Suppressor macrophage (primary cell): ENCODE data around the gene COL5A1.

Experiments used
- DNase-seq, 4 experiments: peaks; one replicate each; pipeline ENCODE4 v3.0.0-alpha.2; 2020 to 2022

The COL5A1 gene

GRCh38 chr9:134885001-134885678 is 243.5 kb downstream of the COL5A1 start:
- DNase-seq = no peak

- no peak for DNase-seq
These were observed 244.2 kb downstream of the COL5A1 start for GRCh38 chr9:134885679-134886412.

- no peak for DNase-seq
These were observed 244.9 kb downstream of the COL5A1 start for GRCh38 chr9:134886413-134886913.

- no peak for DNase-seq
These were observed 245.6 kb downstream of the COL5A1 start for GRCh38 chr9:134887219-134887618.

GRCh38 chr9:134887686-134888602 is 246.3 kb downstream of the COL5A1 start:
- peak; percentile 61 to 79 (median 72) for DNase-seq

GRCh38 chr9:134888603-134889190 is 247.1 kb downstream of the COL5A1 start:
- DNase-seq = no peak

GRCh38 chr9:134889386-134890154 is 248.0 kb downstream of the COL5A1 start:
- DNase-seq = no peak

GRCh38 chr9:134890155-134890495 is 248.5 kb downstream of the COL5A1 start:
- DNase-seq = no peak

- DNase-seq = peak in 3 of 4 experiments; percentile 16 to 47 (median 40)
These were observed 249.4 kb downstream of the COL5A1 start for GRCh38 chr9:134891053-134891452.

GRCh38 chr9:134891713-134892112 is 250.1 kb downstream of the COL5A1 start:
- peak in 2 of 4 experiments; percentile 43 to 46 for DNase-seq

- DNase-seq = no peak
These were observed 250.6 kb downstream of the COL5A1 start for GRCh38 chr9:134892221-134892620.

- DNase-seq = no peak
These were observed 251.3 kb downstream of the COL5A1 start for GRCh38 chr9:134892820-134893420.
